Panc1 (cell line): ENCODE results near the gene SLC9B1. TPM values are rescaled to one million over a fixed set of nuclear protein-coding genes. Genes with fewer than 3 reads are reported as not detected.
"Not testable (repeated sequence)": the region's sequence is repeated elsewhere in the genome, so short reads cannot be mapped to it uniquely, and the experiment has no call there.

Experiments
- ATAC-seq: fragments of 200-7000 bp; cut with Tn5 transposase; 2 replicates; pipeline ENCODE4 v1.9.1; 2020; ENCODE audit warnings: mild to moderate bottlenecking, moderate library complexity
- BruUV-seq: library from RNA; stranded (reverse); fragments of 400-500 nt; replicated peaks from 2 replicates; lab custom pipeline; 2021; lab: Mats Ljungman, UMichigan
- CTCF ChIA-PET: fragments of 300-600 bp; sonication (Branson Sonifier 250); formaldehyde crosslinking; loops from one replicate; lab custom pipeline; 2022; ENCODE audit warnings: antibody characterized with exemption; lab: Charles Lee
- POLR2A ChIA-PET: fragments of 300-600 bp; sonication (Branson Sonifier 250); formaldehyde crosslinking; loops from one replicate; lab custom pipeline; 2022; ENCODE audit warnings: antibody characterized with exemption; lab: Charles Lee
- DNase-seq: peaks from one replicate; pipeline ENCODE4 v3.0.0-alpha.2; 2010; ENCODE audit warnings: low read depth, low spot score
- H3K27ac ChIP-seq: 2 replicates; pipeline ENCODE4 v1.5.1; 2011; ENCODE audit warnings: mild to moderate bottlenecking, low read length, inconsistent platforms
- H3K27me3 ChIP-seq: fragments of 200-500 bp; sonication (Bioruptor generic); 2 replicates; pipeline ENCODE4 v1.6.0; 2014; ENCODE audit warnings: low read length, inconsistent platforms; ENCODE audit not compliant: control insufficient read depth, insufficient read depth
- H3K36me3 ChIP-seq: fragments of 200-500 bp; sonication (Bioruptor generic); 2 replicates; pipeline ENCODE4 v1.5.1; 2014; ENCODE audit warnings: inconsistent platforms, mild to moderate bottlenecking, low read length, moderate library complexity; ENCODE audit not compliant: control insufficient read depth, insufficient read depth
- H3K4me1 ChIP-seq: 2 replicates; pipeline ENCODE4 v1.5.1; 2011; ENCODE audit warnings: inconsistent platforms, mild to moderate bottlenecking, low read length, moderate library complexity; ENCODE audit not compliant: control insufficient read depth, insufficient read depth
- H3K4me3 ChIP-seq, 2 experiments: 2 replicates each; pipeline ENCODE4 v1.5.1; 2011 to 2012; ENCODE audit warnings: low read depth in 2 of 2, low read length in 2 of 2, mild to moderate bottlenecking in 2 of 2, inconsistent platforms in 1 of 2, moderate library complexity in 1 of 2
- H3K9me3 ChIP-seq: fragments of 200-500 bp; sonication (Bioruptor generic); 2 replicates; pipeline ENCODE4 v1.5.1; 2014; ENCODE audit warnings: low read depth, mild to moderate bottlenecking, inconsistent platforms, low read length, moderate library complexity; ENCODE audit not compliant: control insufficient read depth, insufficient read depth
- POLR2AphosphoS5 ChIP-seq: IDR thresholded peaks from 2 replicates; pipeline ENCODE4 v1.6.1; 2012; ENCODE audit warnings: mild to moderate bottlenecking, low read depth, low read length, moderate library complexity
- SIN3A ChIP-seq: IDR thresholded peaks from 2 replicates; pipeline ENCODE4 v1.6.1; 2012; ENCODE audit warnings: low read depth, mild to moderate bottlenecking, low read length, moderate library complexity, borderline replicate concordance; ENCODE audit not compliant: insufficient read depth
- TCF7L2 ChIP-seq: IDR thresholded peaks from 2 replicates; pipeline ENCODE4 v1.6.1; 2011; ENCODE audit warnings: mild to moderate bottlenecking, low read depth, low read length, inconsistent platforms
- in situ Hi-C: cut with HindIII; loops from 2 replicates; pipeline ENCODE4 v1.10.0; 2016; ENCODE audit warnings: low sequenced_read_pairs, low pct_unique_long_range_greater_than_20kb
- intact Hi-C: fragments of 100-400 bp; cut with micrococcal nuclease; formaldehyde crosslinking; loops from one replicate; pipeline ENCODE4 v1.10.0; 2022; ENCODE audit not compliant: unreplicated experiment
- total RNA-seq: library from RNA; stranded (reverse); gene quantifications from one replicate; pipeline ENCODE4 v1.2.1, GENCODE V29; 2021; ENCODE audit not compliant: unreplicated experiment
- TF ChIP-seq, protein P1 (sequence below): fragments of 450-650 bp; IDR thresholded peaks from 2 replicates; pipeline ENCODE4 v1.5.1; 2017; ENCODE audit warnings: mild to moderate bottlenecking
- TF ChIP-seq, protein P2 (sequence below), 2 experiments: IDR thresholded peaks; 2 replicates each; pipeline ENCODE4 v1.6.1; 2011 to 2012; ENCODE audit warnings: low read depth in 2 of 2, control low read depth in 1 of 2, low read length in 1 of 2, mild to moderate bottlenecking in 1 of 2, moderate library complexity in 1 of 2; ENCODE audit not compliant: insufficient read depth in 1 of 2

Gene SLC9B1
- total RNA-seq, 1 experiment from 2014 or later = 0.41 TPM

DNA sequence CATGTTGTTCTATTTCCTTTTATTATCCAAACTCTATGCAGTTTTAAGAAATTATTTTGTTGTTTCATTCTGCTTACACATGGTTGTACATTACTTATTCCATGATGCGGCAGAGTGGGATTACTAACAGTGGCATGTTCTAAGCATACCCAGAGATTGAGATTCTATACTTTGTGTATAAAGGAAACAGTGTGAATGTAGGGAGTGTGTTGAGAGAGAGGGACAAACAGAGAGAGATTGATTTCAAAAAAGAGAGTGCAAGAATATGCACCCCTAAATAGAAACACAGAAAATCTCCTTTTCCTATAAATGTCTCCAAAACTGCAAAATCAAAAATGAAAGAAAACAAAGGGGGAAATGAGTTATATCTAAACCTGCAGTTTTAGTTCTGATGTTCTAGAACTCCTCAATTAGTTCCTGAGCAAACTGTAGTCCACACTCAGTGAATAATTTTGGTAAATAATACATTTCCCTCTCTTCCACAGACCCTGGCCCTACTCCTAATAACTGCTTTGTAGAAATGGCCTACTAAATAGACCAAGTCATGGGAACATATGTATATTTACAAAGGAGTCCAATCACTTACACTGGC is 31.0 kb downstream of the SLC9B1 start:
- Histone ChIP-seq H3K36me3 (no peaks in the 10 kb centered on the region), H3K27me3 (no peaks in the 10 kb centered on the region), H3K4me3 (no peak overlapping the region), H3K27ac (no peak overlapping the region), H3K9me3 (no peaks in the 10 kb centered on the region), H3K4me1 (no peaks in the 10 kb centered on the region)
- ATAC-seq (no peak), DNase-seq (no peak)
- CTCF ChIA-PET = no interaction called here
- in situ Hi-C loops (no loop called here), intact Hi-C loops (no loop called here)
- no TSS peak for BruUV-seq
- POLR2A ChIA-PET = no interaction called here
- TF ChIP-seq, protein P1, sequence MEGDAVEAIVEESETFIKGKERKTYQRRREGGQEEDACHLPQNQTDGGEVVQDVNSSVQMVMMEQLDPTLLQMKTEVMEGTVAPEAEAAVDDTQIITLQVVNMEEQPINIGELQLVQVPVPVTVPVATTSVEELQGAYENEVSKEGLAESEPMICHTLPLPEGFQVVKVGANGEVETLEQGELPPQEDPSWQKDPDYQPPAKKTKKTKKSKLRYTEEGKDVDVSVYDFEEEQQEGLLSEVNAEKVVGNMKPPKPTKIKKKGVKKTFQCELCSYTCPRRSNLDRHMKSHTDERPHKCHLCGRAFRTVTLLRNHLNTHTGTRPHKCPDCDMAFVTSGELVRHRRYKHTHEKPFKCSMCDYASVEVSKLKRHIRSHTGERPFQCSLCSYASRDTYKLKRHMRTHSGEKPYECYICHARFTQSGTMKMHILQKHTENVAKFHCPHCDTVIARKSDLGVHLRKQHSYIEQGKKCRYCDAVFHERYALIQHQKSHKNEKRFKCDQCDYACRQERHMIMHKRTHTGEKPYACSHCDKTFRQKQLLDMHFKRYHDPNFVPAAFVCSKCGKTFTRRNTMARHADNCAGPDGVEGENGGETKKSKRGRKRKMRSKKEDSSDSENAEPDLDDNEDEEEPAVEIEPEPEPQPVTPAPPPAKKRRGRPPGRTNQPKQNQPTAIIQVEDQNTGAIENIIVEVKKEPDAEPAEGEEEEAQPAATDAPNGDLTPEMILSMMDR = no peak
- TF ChIP-seq TCF7L2 (no peak), POLR2AphosphoS5 (no peak), SIN3A (no peak)
- TF ChIP-seq, protein P2, sequence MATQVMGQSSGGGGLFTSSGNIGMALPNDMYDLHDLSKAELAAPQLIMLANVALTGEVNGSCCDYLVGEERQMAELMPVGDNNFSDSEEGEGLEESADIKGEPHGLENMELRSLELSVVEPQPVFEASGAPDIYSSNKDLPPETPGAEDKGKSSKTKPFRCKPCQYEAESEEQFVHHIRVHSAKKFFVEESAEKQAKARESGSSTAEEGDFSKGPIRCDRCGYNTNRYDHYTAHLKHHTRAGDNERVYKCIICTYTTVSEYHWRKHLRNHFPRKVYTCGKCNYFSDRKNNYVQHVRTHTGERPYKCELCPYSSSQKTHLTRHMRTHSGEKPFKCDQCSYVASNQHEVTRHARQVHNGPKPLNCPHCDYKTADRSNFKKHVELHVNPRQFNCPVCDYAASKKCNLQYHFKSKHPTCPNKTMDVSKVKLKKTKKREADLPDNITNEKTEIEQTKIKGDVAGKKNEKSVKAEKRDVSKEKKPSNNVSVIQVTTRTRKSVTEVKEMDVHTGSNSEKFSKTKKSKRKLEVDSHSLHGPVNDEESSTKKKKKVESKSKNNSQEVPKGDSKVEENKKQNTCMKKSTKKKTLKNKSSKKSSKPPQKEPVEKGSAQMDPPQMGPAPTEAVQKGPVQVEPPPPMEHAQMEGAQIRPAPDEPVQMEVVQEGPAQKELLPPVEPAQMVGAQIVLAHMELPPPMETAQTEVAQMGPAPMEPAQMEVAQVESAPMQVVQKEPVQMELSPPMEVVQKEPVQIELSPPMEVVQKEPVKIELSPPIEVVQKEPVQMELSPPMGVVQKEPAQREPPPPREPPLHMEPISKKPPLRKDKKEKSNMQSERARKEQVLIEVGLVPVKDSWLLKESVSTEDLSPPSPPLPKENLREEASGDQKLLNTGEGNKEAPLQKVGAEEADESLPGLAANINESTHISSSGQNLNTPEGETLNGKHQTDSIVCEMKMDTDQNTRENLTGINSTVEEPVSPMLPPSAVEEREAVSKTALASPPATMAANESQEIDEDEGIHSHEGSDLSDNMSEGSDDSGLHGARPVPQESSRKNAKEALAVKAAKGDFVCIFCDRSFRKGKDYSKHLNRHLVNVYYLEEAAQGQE (IDR thresholded peaks at IDR 0.05; ENCODE audit: insufficient read depth in 1 of 2, low read depth in 2 of 2, low read length in 1 of 2) = no peak

DNA sequence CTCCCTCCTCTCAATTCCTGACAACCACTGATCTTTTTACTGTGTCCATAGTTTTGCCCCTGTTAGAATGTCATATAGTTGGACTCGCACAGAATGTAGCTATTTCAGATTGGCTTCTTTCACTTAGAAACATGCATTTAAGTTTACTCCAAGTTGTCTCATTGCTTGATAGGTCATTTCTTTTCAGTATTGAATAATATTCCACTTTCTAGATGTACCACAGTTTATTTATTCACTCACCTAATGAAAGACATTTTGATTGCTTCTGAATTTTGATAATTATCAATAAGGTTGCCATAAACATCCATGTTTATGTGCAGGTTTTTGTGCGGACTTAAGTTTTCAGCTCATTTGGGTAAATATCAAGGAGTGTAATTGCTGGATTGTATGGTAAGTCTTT is 38.5 kb downstream of the SLC9B1 start:
- POLR2A ChIA-PET = no interaction called here
- in situ Hi-C loops = no loop called here
- Histone ChIP-seq H3K27ac (no peak overlapping the region), H3K36me3 (no peaks in the 10 kb centered on the region), H3K9me3 (no peaks in the 10 kb centered on the region), H3K4me1 (no peaks in the 10 kb centered on the region), H3K27me3 (no peaks in the 10 kb centered on the region), H3K4me3 (no peak overlapping the region)
- ATAC-seq (no peak), DNase-seq (no peak)
- intact Hi-C loops = no loop called here
- CTCF ChIA-PET = no interaction called here
- no TSS peak for BruUV-seq
- TF ChIP-seq SIN3A (no peak), TCF7L2 (no peak), POLR2AphosphoS5 (no peak)
- TF ChIP-seq, protein P1 = no peak
- TF ChIP-seq, protein P2 (IDR thresholded peaks at IDR 0.05; ENCODE audit: insufficient read depth in 1 of 2, low read depth in 2 of 2, low read length in 1 of 2) = no peak

DNA sequence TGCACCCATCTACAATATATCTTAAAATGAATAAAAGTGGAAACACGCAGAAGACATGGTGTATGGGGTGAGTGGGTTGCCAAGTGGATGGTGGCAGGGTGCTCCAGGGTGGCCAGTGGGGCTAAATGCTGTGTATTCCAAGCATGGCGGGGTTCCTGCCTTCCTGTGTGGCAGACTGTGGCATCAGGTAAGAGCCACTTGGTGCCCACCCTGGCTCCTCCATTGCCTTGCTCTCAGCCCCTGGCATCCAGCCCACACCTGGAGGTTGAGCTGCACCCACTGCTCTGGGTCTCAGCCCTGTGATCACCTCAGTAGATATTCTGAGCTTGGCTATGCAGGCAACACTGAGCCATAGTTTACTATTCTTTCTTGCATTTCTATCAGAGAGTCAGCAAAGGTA is 57.7 kb downstream of the SLC9B1 start:
- H3K4me3 ChIP-seq, H3K9me3 ChIP-seq, H3K27me3 ChIP-seq, H3K4me1 ChIP-seq, in situ Hi-C loops, H3K27ac ChIP-seq, intact Hi-C loops, DNase-seq, BruUV-seq, H3K36me3 ChIP-seq, CTCF ChIA-PET, ATAC-seq, POLR2A ChIA-PET: not testable (repeated sequence)
